PC-3 (cell line): ENCODE measurements around the gene UBE3A. TPM values are rescaled to one million over a fixed set of nuclear protein-coding genes. Genes with fewer than 3 reads are reported as not detected.

ENCODE experiments used
- ATAC-seq: fragments of 200-7000 bp; cut with Tn5 transposase; 2 replicates; pipeline ENCODE4 v1.9.1; 2020; ENCODE audit warnings: mild to moderate bottlenecking, moderate library complexity
- BruUV-seq: library from RNA; stranded (reverse); fragments of 400-500 nt; replicated peaks from 2 replicates; lab custom pipeline; 2021; lab: Mats Ljungman, UMichigan
- CTCF ChIA-PET: fragments of 300-600 bp; sonication (Branson Sonifier 250); formaldehyde crosslinking; loops from one replicate; lab custom pipeline; 2022; ENCODE audit warnings: antibody characterized with exemption; lab: Charles Lee
- POLR2A ChIA-PET: fragments of 300-600 bp; sonication (Branson Sonifier 250); formaldehyde crosslinking; loops from one replicate; lab custom pipeline; 2022; ENCODE audit warnings: antibody characterized with exemption; ENCODE audit not compliant: unreplicated experiment; lab: Charles Lee
- DNase-seq: peaks from one replicate; pipeline ENCODE4 v3.0.0-alpha.2; 2015
- H2AFZ ChIP-seq: fragments of 300-600 bp; sonication (generic); 2 replicates; pipeline ENCODE4 v1.6.0; 2016; ENCODE audit warnings: antibody characterized with exemption, low read length
- H3F3A ChIP-seq: fragments of 300-600 bp; sonication (generic); one replicate; pipeline ENCODE4 v1.6.0; 2017; ENCODE audit warnings: antibody characterized with exemption, low read length, control low read depth, mild to moderate bottlenecking; ENCODE audit not compliant: unreplicated experiment
- H3K27ac ChIP-seq: fragments of 300-600 bp; sonication (generic); 2 replicates; pipeline ENCODE4 v1.5.1; 2016; ENCODE audit warnings: mild to moderate bottlenecking, low read length
- H3K27me3 ChIP-seq: fragments of 300-600 bp; sonication (generic); 2 replicates; pipeline ENCODE4 v1.6.1; 2016; ENCODE audit warnings: low read length, mixed read lengths
- H3K36me3 ChIP-seq: fragments of 300-600 bp; sonication (generic); 2 replicates; pipeline ENCODE4 v1.6.1; 2016; ENCODE audit warnings: low read depth, mixed run types, low read length, mixed read lengths
- H3K4me1 ChIP-seq: fragments of 300-600 bp; sonication (generic); 2 replicates; pipeline ENCODE4 v1.5.1; 2016; ENCODE audit warnings: low read length; ENCODE audit not compliant: insufficient read depth
- H3K4me2 ChIP-seq: fragments of 300-600 bp; sonication (generic); 2 replicates; pipeline ENCODE4 v1.6.0; 2016; ENCODE audit warnings: low read length
- H3K4me3 ChIP-seq: fragments of 300-600 bp; sonication (generic); 2 replicates; pipeline ENCODE4 v1.5.1; 2016; ENCODE audit warnings: mild to moderate bottlenecking, low read length, mixed read lengths
- H3K79me2 ChIP-seq: fragments of 300-600 bp; sonication (generic); 2 replicates; pipeline ENCODE4 v1.6.1; 2017; ENCODE audit warnings: low read length, mixed read lengths
- H3K9ac ChIP-seq: fragments of 300-600 bp; sonication (generic); 2 replicates; pipeline ENCODE4 v1.6.0; 2016; ENCODE audit warnings: mild to moderate bottlenecking, low read length
- H3K9me2 ChIP-seq: fragments of 300-600 bp; sonication (generic); replicated peaks from 2 replicates; pipeline ENCODE4 v1.6.1; 2016; ENCODE audit warnings: mixed run types, low read length, mixed read lengths
- H3K9me3 ChIP-seq: fragments of 300-600 bp; sonication (generic); 2 replicates; pipeline ENCODE4 v1.6.1; 2016; ENCODE audit warnings: low read length, mixed read lengths
- H4K20me1 ChIP-seq: fragments of 300-600 bp; sonication (generic); 2 replicates; pipeline ENCODE4 v1.6.1; 2016; ENCODE audit warnings: low read length, mixed read lengths
- EZH2 ChIP-seq: fragments of 300-600 bp; sonication (generic); IDR thresholded peaks from one replicate; pipeline ENCODE4 v1.6.1; 2017; ENCODE audit warnings: antibody characterized with exemption, mild to moderate bottlenecking, low read length; ENCODE audit not compliant: unreplicated experiment
- EZH2phosphoT487 ChIP-seq: fragments of 300-600 bp; sonication (generic); IDR thresholded peaks from 2 replicates; pipeline ENCODE4 v1.6.1; 2018; ENCODE audit warnings: mild to moderate bottlenecking, antibody characterized with exemption, low read length, borderline replicate concordance
- intact Hi-C: fragments of 100-400 bp; cut with micrococcal nuclease; formaldehyde crosslinking; loops from 2 replicates; pipeline ENCODE4 v1.9.0; 2023
- total RNA-seq: library from RNA; depleted of rRNA; stranded (reverse); fragments of >200 nt; gene quantifications from 2 replicates; pipeline ENCODE4 v1.2.3, GENCODE V29; 2014
- TF ChIP-seq, protein P1 (sequence below): fragments of 300-600 bp; sonication (generic); conservative IDR thresholded peaks from 2 replicates; pipeline ENCODE4 v1.5.1; 2017; ENCODE audit warnings: antibody characterized with exemption, low read depth, mild to moderate bottlenecking, low read length

The UBE3A gene
- total RNA-seq, 1 experiment from 2014 or later, result 59.5 TPM

DNA sequence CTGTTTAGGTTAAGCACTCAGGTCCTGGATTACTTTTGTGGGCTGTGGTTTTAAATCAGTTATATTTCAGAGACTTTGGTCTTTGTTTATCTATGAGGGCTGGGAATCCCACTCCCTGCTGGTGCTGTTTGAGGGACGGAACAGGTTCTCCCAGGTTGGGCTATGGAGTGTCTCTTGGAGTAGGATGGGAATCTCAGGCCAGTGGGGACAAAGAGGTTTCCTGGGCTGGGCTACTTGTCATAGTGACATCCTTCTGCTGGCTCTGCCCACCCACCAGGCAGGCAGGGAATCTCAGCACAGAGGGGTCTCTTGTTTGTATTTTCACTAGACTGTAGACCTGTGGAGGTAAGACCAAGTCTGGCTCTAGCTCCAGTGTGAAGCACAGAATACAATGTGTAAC, 47.2 kb upstream of the UBE3A start:
- peaks cover 4% of the 10 kb centered on the region; the same call in 1 of the 2 replicates for H3K9me3 ChIP-seq
- no peak for TF ChIP-seq EZH2phosphoT487
- TF ChIP-seq, protein P1, sequence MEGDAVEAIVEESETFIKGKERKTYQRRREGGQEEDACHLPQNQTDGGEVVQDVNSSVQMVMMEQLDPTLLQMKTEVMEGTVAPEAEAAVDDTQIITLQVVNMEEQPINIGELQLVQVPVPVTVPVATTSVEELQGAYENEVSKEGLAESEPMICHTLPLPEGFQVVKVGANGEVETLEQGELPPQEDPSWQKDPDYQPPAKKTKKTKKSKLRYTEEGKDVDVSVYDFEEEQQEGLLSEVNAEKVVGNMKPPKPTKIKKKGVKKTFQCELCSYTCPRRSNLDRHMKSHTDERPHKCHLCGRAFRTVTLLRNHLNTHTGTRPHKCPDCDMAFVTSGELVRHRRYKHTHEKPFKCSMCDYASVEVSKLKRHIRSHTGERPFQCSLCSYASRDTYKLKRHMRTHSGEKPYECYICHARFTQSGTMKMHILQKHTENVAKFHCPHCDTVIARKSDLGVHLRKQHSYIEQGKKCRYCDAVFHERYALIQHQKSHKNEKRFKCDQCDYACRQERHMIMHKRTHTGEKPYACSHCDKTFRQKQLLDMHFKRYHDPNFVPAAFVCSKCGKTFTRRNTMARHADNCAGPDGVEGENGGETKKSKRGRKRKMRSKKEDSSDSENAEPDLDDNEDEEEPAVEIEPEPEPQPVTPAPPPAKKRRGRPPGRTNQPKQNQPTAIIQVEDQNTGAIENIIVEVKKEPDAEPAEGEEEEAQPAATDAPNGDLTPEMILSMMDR, result no peak
- TF ChIP-seq EZH2, result no peak

DNA sequence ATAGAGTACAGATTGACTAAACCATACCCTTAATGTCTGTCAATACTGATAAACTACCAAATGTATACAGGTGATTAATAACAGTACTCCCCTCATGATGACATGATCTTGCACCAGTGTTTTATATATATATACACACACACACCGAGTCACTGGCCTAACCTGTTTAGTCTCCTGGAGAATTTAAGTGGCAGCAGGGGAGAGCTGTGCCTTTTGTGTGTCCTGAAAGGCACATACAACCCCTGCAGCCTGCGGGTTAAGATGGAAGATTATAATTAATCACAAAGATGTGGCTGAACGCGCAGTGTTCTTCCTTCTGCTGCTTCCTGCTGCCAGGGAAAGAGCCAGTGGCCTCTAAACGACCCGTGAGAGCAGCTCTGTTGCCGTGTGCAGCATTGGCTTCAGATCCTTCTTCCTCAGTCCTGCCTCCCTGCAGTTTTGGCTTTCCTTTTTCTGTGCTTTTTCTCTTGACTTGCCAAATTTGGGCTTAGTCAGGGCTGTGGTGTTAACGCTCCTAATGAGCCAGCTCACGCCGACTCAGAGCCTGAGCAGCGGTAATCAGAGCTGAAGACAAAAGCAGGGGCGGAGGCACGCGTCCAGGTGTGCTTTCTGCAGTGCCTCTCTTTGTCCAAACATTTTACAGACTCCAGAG, 42.5 kb upstream of the UBE3A start:
- CTCF ChIA-PET, result interaction anchor here (0.5 kb wide), 1 partner anchor 23 kb away, joined by 4 read pairs; no protein-coding TSS in a partner anchor
- no peaks in the 10 kb centered on the region for H3K9me3 ChIP-seq
- H3K27me3 ChIP-seq, result 0 out of 2 replicates have a peak, but pooled peaks cover 3% of the 10 kb centered on the region
- TF ChIP-seq, protein P1, result no peak
- no peak for TF ChIP-seq EZH2
- TF ChIP-seq EZH2phosphoT487, result no peak
- H3K79me2 ChIP-seq, result no peaks in the 10 kb centered on the region
- peak overlapping the region; percentile 77 for H3K4me2 ChIP-seq
- peak overlapping the region; percentile 88 for H2AFZ ChIP-seq
- H3K4me1 ChIP-seq, result no peaks in the 10 kb centered on the region
- no TSS peak for BruUV-seq
- H3K27ac ChIP-seq, result no peak overlapping the region
- intact Hi-C loops, result no loop called here
- DNase-seq (peak; percentile 12), ATAC-seq (no peak)
- H3K4me3 ChIP-seq, result peak overlapping the region; percentile 55
- H3K36me3 ChIP-seq, result no peaks in the 10 kb centered on the region
- no peaks in the 10 kb centered on the region for H3F3A ChIP-seq
- H4K20me1 ChIP-seq, result no peaks in the 10 kb centered on the region
- no peak overlapping the region for H3K9ac ChIP-seq
- POLR2A ChIA-PET, result no interaction called here
- H3K9me2 ChIP-seq, result no peaks in the 10 kb centered on the region

More for the DNA sequence above, 47.2 kb upstream of the UBE3A start:
- Histone ChIP-seq H3K4me2 (no peak overlapping the region), H2AFZ (no peak overlapping the region), H3K4me1 (no peaks in the 10 kb centered on the region), H3K79me2 (no peaks in the 10 kb centered on the region), H4K20me1 (no peaks in the 10 kb centered on the region), H3K9me2 (no peaks in the 10 kb centered on the region), H3F3A (no peaks in the 10 kb centered on the region), H3K36me3 (no peaks in the 10 kb centered on the region), H3K4me3 (no peak overlapping the region), H3K27ac (no peak overlapping the region), H3K9ac (no peak overlapping the region), H3K27me3 (0 out of 2 replicates have a peak, but pooled peaks cover 3% of the 10 kb centered on the region)
- CTCF ChIA-PET, result no interaction called here
- DNase-seq (no peak), ATAC-seq (no peak)
- intact Hi-C loops, result no loop called here
- BruUV-seq, result no TSS peak
- POLR2A ChIA-PET, result no interaction called here

DNA sequence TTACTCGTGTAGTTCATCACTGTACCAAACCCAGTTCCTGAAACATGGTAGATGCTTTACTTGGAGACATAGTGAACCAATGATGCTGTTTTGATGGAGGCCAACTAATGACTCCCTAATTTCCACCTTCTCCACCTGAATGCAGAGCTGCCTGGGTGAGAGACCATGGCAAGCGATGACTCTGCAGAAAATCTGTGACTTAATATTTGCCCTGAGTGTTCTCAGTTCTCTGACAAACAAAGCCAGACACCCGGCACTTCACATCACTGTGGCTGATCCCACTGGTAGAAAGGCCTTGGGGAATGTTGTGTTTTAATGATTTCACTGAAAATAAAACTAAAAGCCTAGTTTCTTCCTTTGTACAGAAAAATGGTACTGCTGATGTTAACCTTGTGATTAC, 39.5 kb upstream of the UBE3A start:
- no TSS peak for BruUV-seq
- Histone ChIP-seq H3K27me3 (no peaks in the 10 kb centered on the region), H3K9ac (no peak overlapping the region), H3K27ac (no peak overlapping the region), H3K9me2 (no peaks in the 10 kb centered on the region), H3K36me3 (no peaks in the 10 kb centered on the region), H2AFZ (no peak overlapping the region), H3K4me2 (no peak overlapping the region), H3K79me2 (no peaks in the 10 kb centered on the region), H3K4me3 (no peak overlapping the region), H4K20me1 (no peaks in the 10 kb centered on the region), H3F3A (no peaks in the 10 kb centered on the region), H3K9me3 (no peaks in the 10 kb centered on the region), H3K4me1 (no peaks in the 10 kb centered on the region)
- ChIA-PET CTCF (no interaction called here), POLR2A (no interaction called here)
- no peak for ATAC-seq
- intact Hi-C loops, result no loop called here
- DNase-seq, result no peak
- no peak for TF ChIP-seq EZH2
- no peak for TF ChIP-seq EZH2phosphoT487
- TF ChIP-seq, protein P1, result no peak
